ENCODE data around the gene PITPNM2.

Gene PITPNM2

DNA sequence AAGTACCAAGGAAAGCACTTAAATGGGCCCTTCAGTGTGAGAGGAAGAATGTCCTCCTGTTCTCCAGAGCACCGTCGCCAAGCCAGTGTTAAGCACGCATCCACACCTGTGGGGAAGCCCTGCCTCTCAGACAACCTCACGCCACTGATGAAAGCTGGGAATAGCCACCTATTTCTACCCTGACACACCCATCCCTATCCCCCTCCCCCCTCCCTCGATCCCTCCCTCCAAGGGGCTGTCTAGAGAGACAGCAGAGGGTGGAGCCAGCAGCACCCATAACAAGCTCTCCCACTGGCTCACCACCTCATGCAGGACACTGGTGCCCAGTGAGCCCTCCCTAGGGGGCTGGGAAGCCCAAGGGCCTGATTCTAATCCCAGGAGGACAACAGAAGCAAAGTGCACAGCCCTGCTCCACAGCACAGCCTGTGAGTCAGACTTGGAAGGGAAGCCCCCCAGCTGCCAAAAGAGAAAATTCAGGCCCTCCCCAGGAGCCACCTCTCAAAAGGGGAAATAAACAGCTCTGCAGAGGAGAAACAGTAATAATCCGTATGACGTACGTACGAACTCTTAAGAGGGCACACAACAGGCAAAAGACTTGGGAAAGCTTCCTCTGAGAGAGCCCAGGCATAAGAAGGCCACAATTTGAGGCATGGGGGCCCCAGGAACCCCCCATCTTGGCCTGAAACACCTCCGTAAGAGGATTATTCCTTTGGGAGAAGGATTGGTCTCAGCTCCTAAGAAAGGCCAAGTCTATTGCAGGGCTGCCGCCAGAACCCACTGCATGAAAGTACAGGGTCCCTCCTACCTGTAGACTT is 7.8 kb downstream of the PITPNM2 start:
- H3K27me3 ChIP-seq (ENCODE audit: control insufficient read depth, low read length) = peaks cover 28% of the 10 kb centered on the region
- TF ChIP-seq EZH2phosphoT487 (IDR thresholded peaks at IDR 0.05; ENCODE audit: borderline replicate concordance, low read length) = no peak
- 0 out of 2 replicates have a peak, but pooled peaks cover 4% of the 10 kb centered on the region for H3K4me1 ChIP-seq (ENCODE audit: control insufficient read depth, low read length)
- no peaks in the 10 kb centered on the region for H4K20me1 ChIP-seq (ENCODE audit: control insufficient read depth, insufficient read depth, low read depth, low read length)
- no peaks in the 10 kb centered on the region for H3K36me3 ChIP-seq (ENCODE audit: control insufficient read depth, low read length)
- no peak overlapping the region for H3K4me3 ChIP-seq (ENCODE audit: low read length)
- no peaks in the 10 kb centered on the region for H3K9me3 ChIP-seq (ENCODE audit: control insufficient read depth, insufficient read depth, low read length)
- no peak overlapping the region for H3K27ac ChIP-seq (ENCODE audit: low read depth, low read length)
- H3K9me2 ChIP-seq (replicated peaks; ENCODE audit: control insufficient read depth, low read length) = no peaks in the 10 kb centered on the region
- H3F3A ChIP-seq (ENCODE audit: control insufficient read depth, insufficient read depth) = no peaks in the 10 kb centered on the region
- no peak overlapping the region for H3K4me2 ChIP-seq (ENCODE audit: low read length)
- no peaks in the 10 kb centered on the region for H3K79me2 ChIP-seq (ENCODE audit: control insufficient read depth, low read length)

DNA sequence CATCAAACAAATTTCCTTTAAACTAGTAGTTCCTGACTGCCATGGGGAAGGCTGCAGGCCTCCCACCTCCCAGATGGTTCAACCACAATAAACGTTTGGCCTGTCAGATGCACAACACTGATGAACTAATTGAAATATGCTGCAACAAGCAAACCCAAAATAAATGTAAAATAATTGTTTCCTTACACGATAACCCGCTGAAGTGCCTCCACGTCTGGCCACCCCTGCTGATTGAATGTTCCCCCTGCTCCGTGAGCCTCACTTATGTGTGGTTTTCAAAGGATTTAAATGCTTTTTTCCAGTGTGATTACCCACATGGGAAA is 8.4 kb downstream of the PITPNM2 start:
- no peaks in the 10 kb centered on the region for H3K36me3 ChIP-seq (ENCODE audit: control insufficient read depth, low read length)
- H4K20me1 ChIP-seq (ENCODE audit: control insufficient read depth, insufficient read depth, low read depth, low read length) = no peaks in the 10 kb centered on the region
- TF ChIP-seq, protein P1, sequence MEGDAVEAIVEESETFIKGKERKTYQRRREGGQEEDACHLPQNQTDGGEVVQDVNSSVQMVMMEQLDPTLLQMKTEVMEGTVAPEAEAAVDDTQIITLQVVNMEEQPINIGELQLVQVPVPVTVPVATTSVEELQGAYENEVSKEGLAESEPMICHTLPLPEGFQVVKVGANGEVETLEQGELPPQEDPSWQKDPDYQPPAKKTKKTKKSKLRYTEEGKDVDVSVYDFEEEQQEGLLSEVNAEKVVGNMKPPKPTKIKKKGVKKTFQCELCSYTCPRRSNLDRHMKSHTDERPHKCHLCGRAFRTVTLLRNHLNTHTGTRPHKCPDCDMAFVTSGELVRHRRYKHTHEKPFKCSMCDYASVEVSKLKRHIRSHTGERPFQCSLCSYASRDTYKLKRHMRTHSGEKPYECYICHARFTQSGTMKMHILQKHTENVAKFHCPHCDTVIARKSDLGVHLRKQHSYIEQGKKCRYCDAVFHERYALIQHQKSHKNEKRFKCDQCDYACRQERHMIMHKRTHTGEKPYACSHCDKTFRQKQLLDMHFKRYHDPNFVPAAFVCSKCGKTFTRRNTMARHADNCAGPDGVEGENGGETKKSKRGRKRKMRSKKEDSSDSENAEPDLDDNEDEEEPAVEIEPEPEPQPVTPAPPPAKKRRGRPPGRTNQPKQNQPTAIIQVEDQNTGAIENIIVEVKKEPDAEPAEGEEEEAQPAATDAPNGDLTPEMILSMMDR (IDR thresholded peaks at IDR 0.05; ENCODE audit: low read depth, low read length, poor library complexity, severe bottlenecking) = no peak
- TF ChIP-seq EZH2phosphoT487 (IDR thresholded peaks at IDR 0.05; ENCODE audit: borderline replicate concordance, low read length) = no peak
- no peak overlapping the region for H3K4me3 ChIP-seq (ENCODE audit: low read length)
- no peak overlapping the region for H3K4me2 ChIP-seq (ENCODE audit: low read length)
- H3K4me1 ChIP-seq (ENCODE audit: control insufficient read depth, low read length) = 0 out of 2 replicates have a peak, but pooled peaks cover 4% of the 10 kb centered on the region
- no peaks in the 10 kb centered on the region for H3K9me3 ChIP-seq (ENCODE audit: control insufficient read depth, insufficient read depth, low read length)
- H3F3A ChIP-seq (ENCODE audit: control insufficient read depth, insufficient read depth) = no peaks in the 10 kb centered on the region
- no peak overlapping the region for H3K27ac ChIP-seq (ENCODE audit: low read depth, low read length)
- no peaks in the 10 kb centered on the region for H3K9me2 ChIP-seq (replicated peaks; ENCODE audit: control insufficient read depth, low read length)
- H3K79me2 ChIP-seq (ENCODE audit: control insufficient read depth, low read length) = no peaks in the 10 kb centered on the region
- peaks cover 26% of the 10 kb centered on the region for H3K27me3 ChIP-seq (ENCODE audit: control insufficient read depth, low read length)

DNA sequence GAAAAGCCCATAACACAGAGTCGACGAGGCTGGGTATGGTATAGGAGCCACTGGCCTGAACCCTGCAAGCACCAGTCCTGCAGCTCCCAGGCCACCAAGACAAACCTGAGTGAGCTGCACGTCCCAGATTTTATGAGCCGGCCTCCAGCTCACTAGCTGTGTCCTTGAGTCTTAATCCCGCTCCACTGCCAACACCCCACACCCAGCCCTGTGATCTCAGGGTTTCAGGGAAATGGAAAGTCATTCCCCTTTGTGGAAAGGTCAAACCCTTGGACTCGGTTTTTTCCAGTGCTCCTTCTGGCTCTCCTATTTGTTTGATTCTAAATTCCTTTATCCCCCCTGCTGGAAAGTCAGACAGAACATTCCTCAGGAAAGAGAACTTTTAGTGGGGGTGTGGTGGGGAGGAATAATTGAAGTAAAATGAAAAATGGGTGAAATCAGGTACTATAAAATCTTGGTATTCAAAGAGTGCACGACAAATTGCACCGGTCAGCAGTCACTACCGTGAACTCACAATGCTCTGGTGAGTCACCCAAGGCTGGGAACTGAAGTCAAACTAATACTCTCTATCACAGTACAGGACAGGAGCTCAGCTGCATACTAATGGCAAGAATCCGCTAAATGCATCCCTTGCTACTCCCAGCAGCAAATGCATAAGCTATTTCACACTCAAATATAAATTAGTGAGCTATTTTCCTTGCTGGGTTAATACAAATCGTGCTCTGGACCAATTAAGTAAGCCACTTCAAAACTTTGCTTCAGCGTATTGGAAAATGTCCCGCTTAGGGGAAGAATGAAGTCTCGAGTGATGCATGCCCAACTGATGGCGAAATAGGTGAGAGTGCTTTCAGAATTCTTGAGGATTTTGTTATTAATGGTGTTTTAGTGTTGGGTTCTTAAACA is 9.0 kb downstream of the PITPNM2 start:
- Histone ChIP-seq H3K27me3 (ENCODE audit: control insufficient read depth, low read length) (peaks cover 25% of the 10 kb centered on the region), H3K4me1 (ENCODE audit: control insufficient read depth, low read length) (0 out of 2 replicates have a peak, but pooled peaks cover 4% of the 10 kb centered on the region), H3K4me2 (ENCODE audit: low read length) (no peak overlapping the region), H4K20me1 (ENCODE audit: control insufficient read depth, insufficient read depth, low read depth, low read length) (no peaks in the 10 kb centered on the region), H3K4me3 (ENCODE audit: low read length) (no peak overlapping the region), H3K36me3 (ENCODE audit: control insufficient read depth, low read length) (no peaks in the 10 kb centered on the region), H3F3A (ENCODE audit: control insufficient read depth, insufficient read depth) (no peaks in the 10 kb centered on the region), H3K9me3 (ENCODE audit: control insufficient read depth, insufficient read depth, low read length) (no peaks in the 10 kb centered on the region), H3K27ac (ENCODE audit: low read depth, low read length) (no peak overlapping the region), H3K79me2 (ENCODE audit: control insufficient read depth, low read length) (no peaks in the 10 kb centered on the region), H3K9me2 (replicated peaks; ENCODE audit: control insufficient read depth, low read length) (no peaks in the 10 kb centered on the region)
- TF ChIP-seq, protein P1 (IDR thresholded peaks at IDR 0.05; ENCODE audit: low read depth, low read length, poor library complexity, severe bottlenecking) = no peak
- no peak for TF ChIP-seq EZH2phosphoT487 (IDR thresholded peaks at IDR 0.05; ENCODE audit: borderline replicate concordance, low read length)

All from DOHH2 (cell line).